SH-SY5Y (cell line): Measurements from ENCODE around the gene TMEM254.

Source experiments
- GATA2 ChIP-seq: IDR thresholded peaks from 2 replicates; pipeline ENCODE4 v1.6.1; 2011; ENCODE audit warnings: mild to moderate bottlenecking, low read depth, low read length
- GATA3 ChIP-seq: IDR thresholded peaks from 2 replicates; pipeline ENCODE4 v1.6.1; 2011; ENCODE audit warnings: low read depth, mild to moderate bottlenecking, low read length, moderate library complexity

GRCh38 chr10:80075781-80076180, 2.7 kb upstream of the TMEM254 start:
- TF ChIP-seq GATA2 (no peak), GATA3 (no peak)
